DOHH2 (cell line): ENCODE data around the gene ACADS.

ENCODE experiments used
- EZH2phosphoT487 ChIP-seq: fragments of 200-600 bp; sonication (generic); IDR thresholded peaks from 2 replicates; pipeline ENCODE4 v1.6.1; 2017; ENCODE audit warnings: borderline replicate concordance, mild to moderate bottlenecking, antibody characterized with exemption, low read length, moderate library complexity, mixed read lengths
- TF ChIP-seq, protein P1 (sequence below): fragments of 200-600 bp; sonication (generic); IDR thresholded peaks from one replicate; pipeline ENCODE4 v1.5.1; 2014; ENCODE audit warnings: antibody characterized with exemption, mild to moderate bottlenecking, low read depth, low read length; ENCODE audit not compliant: poor library complexity, severe bottlenecking

GRCh38 chr12:120690083-120690450 lies 35.6 kb upstream of the ACADS start:
- TF ChIP-seq, protein P1, sequence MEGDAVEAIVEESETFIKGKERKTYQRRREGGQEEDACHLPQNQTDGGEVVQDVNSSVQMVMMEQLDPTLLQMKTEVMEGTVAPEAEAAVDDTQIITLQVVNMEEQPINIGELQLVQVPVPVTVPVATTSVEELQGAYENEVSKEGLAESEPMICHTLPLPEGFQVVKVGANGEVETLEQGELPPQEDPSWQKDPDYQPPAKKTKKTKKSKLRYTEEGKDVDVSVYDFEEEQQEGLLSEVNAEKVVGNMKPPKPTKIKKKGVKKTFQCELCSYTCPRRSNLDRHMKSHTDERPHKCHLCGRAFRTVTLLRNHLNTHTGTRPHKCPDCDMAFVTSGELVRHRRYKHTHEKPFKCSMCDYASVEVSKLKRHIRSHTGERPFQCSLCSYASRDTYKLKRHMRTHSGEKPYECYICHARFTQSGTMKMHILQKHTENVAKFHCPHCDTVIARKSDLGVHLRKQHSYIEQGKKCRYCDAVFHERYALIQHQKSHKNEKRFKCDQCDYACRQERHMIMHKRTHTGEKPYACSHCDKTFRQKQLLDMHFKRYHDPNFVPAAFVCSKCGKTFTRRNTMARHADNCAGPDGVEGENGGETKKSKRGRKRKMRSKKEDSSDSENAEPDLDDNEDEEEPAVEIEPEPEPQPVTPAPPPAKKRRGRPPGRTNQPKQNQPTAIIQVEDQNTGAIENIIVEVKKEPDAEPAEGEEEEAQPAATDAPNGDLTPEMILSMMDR = no peak
- no peak for TF ChIP-seq EZH2phosphoT487
